RWPE2 (cell line): Measurements from ENCODE around the gene TEDC1.

Experiments used
- ATAC-seq: fragments of 200-7000 bp; cut with Tn5 transposase; 3 replicates; pipeline ENCODE4 v1.9.1; 2021; ENCODE audit warnings: low read depth
- DNase-seq: peaks from one replicate; pipeline ENCODE4 v3.0.0-alpha.2; 2020; ENCODE audit warnings: low spot score
- H3K27ac ChIP-seq: fragments of 450-650 bp; 2 replicates; pipeline ENCODE4 v1.5.1; 2017; ENCODE audit warnings: mild to moderate bottlenecking; ENCODE audit not compliant: poor library complexity, severe bottlenecking
- H3K27me3 ChIP-seq: fragments of 250-450 bp; sonication (Bioruptor Pico); 2 replicates; pipeline ENCODE4 v1.5.1; 2021; ENCODE audit warnings: mild to moderate bottlenecking, moderate library complexity; ENCODE audit not compliant: insufficient read depth, poor library complexity, severe bottlenecking
- H3K36me3 ChIP-seq: fragments of 250-450 bp; sonication (Bioruptor Pico); 2 replicates; pipeline ENCODE4 v1.5.1; 2020; ENCODE audit warnings: low read depth, mild to moderate bottlenecking, moderate library complexity
- H3K4me1 ChIP-seq: fragments of 250-450 bp; sonication (Bioruptor Pico); 2 replicates; pipeline ENCODE4 v1.5.1; 2021; ENCODE audit warnings: mild to moderate bottlenecking, moderate library complexity; ENCODE audit not compliant: insufficient read depth, poor library complexity, severe bottlenecking
- H3K4me3 ChIP-seq: fragments of 250-450 bp; sonication (Bioruptor Pico); 2 replicates; pipeline ENCODE4 v1.5.1; 2021; ENCODE audit warnings: mild to moderate bottlenecking, moderate library complexity; ENCODE audit not compliant: severe bottlenecking
- H3K9me3 ChIP-seq: fragments of 250-450 bp; sonication (Bioruptor Pico); 2 replicates; pipeline ENCODE4 v1.5.1; 2021; ENCODE audit warnings: mild to moderate bottlenecking, moderate library complexity; ENCODE audit not compliant: severe bottlenecking
- TF ChIP-seq, protein P1 (sequence below): fragments of 450-650 bp; IDR thresholded peaks from one replicate; pipeline ENCODE4 v1.5.1; 2017; ENCODE audit warnings: mild to moderate bottlenecking, moderate library complexity; ENCODE audit not compliant: poor library complexity, severe bottlenecking

TEDC1 gene

GRCh38 chr14:105458010-105458409, 33.0 kb upstream of the TEDC1 start:
- TF ChIP-seq, protein P1, sequence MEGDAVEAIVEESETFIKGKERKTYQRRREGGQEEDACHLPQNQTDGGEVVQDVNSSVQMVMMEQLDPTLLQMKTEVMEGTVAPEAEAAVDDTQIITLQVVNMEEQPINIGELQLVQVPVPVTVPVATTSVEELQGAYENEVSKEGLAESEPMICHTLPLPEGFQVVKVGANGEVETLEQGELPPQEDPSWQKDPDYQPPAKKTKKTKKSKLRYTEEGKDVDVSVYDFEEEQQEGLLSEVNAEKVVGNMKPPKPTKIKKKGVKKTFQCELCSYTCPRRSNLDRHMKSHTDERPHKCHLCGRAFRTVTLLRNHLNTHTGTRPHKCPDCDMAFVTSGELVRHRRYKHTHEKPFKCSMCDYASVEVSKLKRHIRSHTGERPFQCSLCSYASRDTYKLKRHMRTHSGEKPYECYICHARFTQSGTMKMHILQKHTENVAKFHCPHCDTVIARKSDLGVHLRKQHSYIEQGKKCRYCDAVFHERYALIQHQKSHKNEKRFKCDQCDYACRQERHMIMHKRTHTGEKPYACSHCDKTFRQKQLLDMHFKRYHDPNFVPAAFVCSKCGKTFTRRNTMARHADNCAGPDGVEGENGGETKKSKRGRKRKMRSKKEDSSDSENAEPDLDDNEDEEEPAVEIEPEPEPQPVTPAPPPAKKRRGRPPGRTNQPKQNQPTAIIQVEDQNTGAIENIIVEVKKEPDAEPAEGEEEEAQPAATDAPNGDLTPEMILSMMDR: no peak
- peaks cover 63% of the 10 kb centered on the region for H3K36me3 ChIP-seq
- H3K4me3 ChIP-seq: no peak overlapping the region
- no peak overlapping the region for H3K27ac ChIP-seq
- ATAC-seq (no peak), DNase-seq (no peak)
- no peaks in the 10 kb centered on the region for H3K27me3 ChIP-seq
- no peaks in the 10 kb centered on the region for H3K9me3 ChIP-seq
- no peaks in the 10 kb centered on the region for H3K4me1 ChIP-seq

- TF ChIP-seq, protein P1: no peak
- no peaks in the 10 kb centered on the region for H3K9me3 ChIP-seq
- ATAC-seq: no peak
- H3K36me3 ChIP-seq: peaks cover 66% of the 10 kb centered on the region
- DNase-seq: no peak
- no peaks in the 10 kb centered on the region for H3K27me3 ChIP-seq
- no peak overlapping the region for H3K27ac ChIP-seq
- H3K4me3 ChIP-seq: no peak overlapping the region
- no peaks in the 10 kb centered on the region for H3K4me1 ChIP-seq
Measured at GRCh38 chr14:105458571-105458970, 32.5 kb upstream of the TEDC1 start.

GRCh38 chr14:105460116-105460515, 30.9 kb upstream of the TEDC1 start:
- no peak for DNase-seq
- ATAC-seq: no peak
- TF ChIP-seq, protein P1: no peak
- peaks cover under 1% of the 10 kb centered on the region for H3K4me1 ChIP-seq
- H3K4me3 ChIP-seq: no peak overlapping the region
- no peak overlapping the region for H3K27ac ChIP-seq
- no peaks in the 10 kb centered on the region for H3K9me3 ChIP-seq
- H3K27me3 ChIP-seq: no peaks in the 10 kb centered on the region
- H3K36me3 ChIP-seq: peaks cover 64% of the 10 kb centered on the region

DNA sequence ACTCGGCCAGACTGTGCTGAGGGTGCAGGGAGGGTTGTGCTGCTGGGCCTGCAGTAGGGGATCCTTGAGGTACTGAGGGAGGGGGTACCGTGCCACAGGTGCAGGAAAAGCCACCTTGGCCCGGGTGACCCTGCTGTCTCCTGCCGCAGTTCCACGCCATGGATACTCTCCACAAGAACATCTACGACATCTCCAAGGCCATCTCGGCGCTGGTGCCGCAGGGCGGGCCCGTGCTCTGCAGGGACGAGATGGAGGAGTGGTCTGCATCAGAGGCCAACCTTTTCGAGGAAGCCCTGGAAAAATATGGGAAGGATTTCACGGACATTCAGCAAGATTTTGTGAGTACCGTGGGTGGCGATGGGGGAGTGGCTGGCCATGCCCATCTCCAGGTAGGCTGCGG, 30.4 kb upstream of the TEDC1 start:
- Histone ChIP-seq H3K36me3 (peaks cover 65% of the 10 kb centered on the region), H3K4me1 (peaks cover 6% of the 10 kb centered on the region), H3K27me3 (no peaks in the 10 kb centered on the region), H3K9me3 (no peaks in the 10 kb centered on the region), H3K4me3 (no peak overlapping the region), H3K27ac (no peak overlapping the region)
- TF ChIP-seq, protein P1: no peak
- ATAC-seq: no peak
- DNase-seq: no peak

GRCh38 chr14:105461903-105462302, 29.1 kb upstream of the TEDC1 start:
- H3K4me3 ChIP-seq: no peak overlapping the region
- TF ChIP-seq, protein P1: no peak
- ATAC-seq (no peak), DNase-seq (no peak)
- no peaks in the 10 kb centered on the region for H3K9me3 ChIP-seq
- peaks cover 6% of the 10 kb centered on the region for H3K4me1 ChIP-seq
- H3K27ac ChIP-seq: no peak overlapping the region
- peaks cover 64% of the 10 kb centered on the region for H3K36me3 ChIP-seq
- no peaks in the 10 kb centered on the region for H3K27me3 ChIP-seq
